HuH-7 (cell line): ENCODE results near the gene ATCAY.
"Not testable (repeated sequence)": the region's sequence is repeated elsewhere in the genome, so short reads cannot be mapped to it uniquely, and the experiment has no call there.

Experiments used
- DNase-seq: peaks from one replicate; pipeline ENCODE4 v3.0.0; 2011; ENCODE audit warnings: low spot score

The ATCAY gene

GRCh38 chr19:3855320-3855719 is 25.2 kb upstream of the ATCAY start:
- DNase-seq = peak; percentile 35

GRCh38 chr19:3857449-3858003 is 23.0 kb upstream of the ATCAY start:
- DNase-seq = no peak

- DNase-seq = no peak
Observed at GRCh38 chr19:3860499-3860898, 20.0 kb upstream of the ATCAY start.

GRCh38 chr19:3862826-3863500 is 17.5 kb upstream of the ATCAY start:
- no peak for DNase-seq

- no peak for DNase-seq
Observed at GRCh38 chr19:3863648-3864047, 16.8 kb upstream of the ATCAY start.

- DNase-seq = no peak
Observed at GRCh38 chr19:3866910-3867638, 13.4 kb upstream of the ATCAY start.

GRCh38 chr19:3867971-3868769 is 12.3 kb upstream of the ATCAY start:
- DNase-seq = no peak

GRCh38 chr19:3868770-3869456 is 11.6 kb upstream of the ATCAY start, which contains the start of gene ZFR2:
Gene ZFR2 (minus strand): TSS chr19:3869038. CDS start chr19:3869017, 21 bp downstream.
- DNase-seq = no peak

- DNase-seq = no peak
Observed at GRCh38 chr19:3873151-3873550, 7.3 kb upstream of the ATCAY start.

- not testable (repeated sequence) for DNase-seq
Observed at GRCh38 chr19:3874695-3875094, 5.8 kb upstream of the ATCAY start.

- DNase-seq = no peak
Observed at GRCh38 chr19:3879656-3880055, 829 bp upstream of the ATCAY start.

GRCh38 chr19:3881272-3882040 is 971 bp downstream of the ATCAY start:
- no peak for DNase-seq

- DNase-seq = no peak
Observed at GRCh38 chr19:3882041-3882384, 1.5 kb downstream of the ATCAY start.

GRCh38 chr19:3890591-3890990 is 10.1 kb downstream of the ATCAY start:
- no peak for DNase-seq

- no peak for DNase-seq
Observed at GRCh38 chr19:3893509-3894179, 13.2 kb downstream of the ATCAY start.

GRCh38 chr19:3894959-3895358 is 14.5 kb downstream of the ATCAY start:
- not testable (repeated sequence) for DNase-seq

GRCh38 chr19:3895788-3896187 is 15.3 kb downstream of the ATCAY start:
- DNase-seq = no peak

- DNase-seq = no peak
Observed at GRCh38 chr19:3897936-3898335, 17.5 kb downstream of the ATCAY start.

- DNase-seq = no peak
Observed at GRCh38 chr19:3898426-3898825, 17.9 kb downstream of the ATCAY start.

- DNase-seq = no peak
Observed at GRCh38 chr19:3899531-3900294, 19.2 kb downstream of the ATCAY start.
